HepG2 (cell line): ENCODE data around the gene CBX2. TPM values are rescaled to one million over a fixed set of nuclear protein-coding genes. Genes with fewer than 3 reads are reported as not detected.
A peak's percentile ranks its signal among the peaks of the same experiment; 100 is the strongest.

ENCODE experiments used
- CCDC6 ChIP-seq: sonication (generic); formaldehyde crosslinking; IDR thresholded peaks from 2 replicates; pipeline ENCODE4 v1.8.1; 2022; ENCODE audit warnings: mild to moderate bottlenecking, missing genetic modification reagents, moderate library complexity
- EED ChIP-seq: sonication (generic); formaldehyde crosslinking; IDR thresholded peaks from 2 replicates; pipeline ENCODE4 v1.5.0; 2020; ENCODE audit warnings: mild to moderate bottlenecking, missing genetic modification reagents
- GATAD1 ChIP-seq: IDR thresholded peaks from 2 replicates; pipeline ENCODE4 v1.6.1; 2016; ENCODE audit warnings: missing genetic modification reagents, missing compliant biosample characterization
- HNF1A ChIP-seq, 2 experiments: sonication (generic) in 1 of 2; formaldehyde crosslinking in 1 of 2; IDR thresholded peaks; 2 replicates each; pipeline versions ENCODE4 v1.4.0 to v1.6.1; 2016 to 2020; ENCODE audit warnings: borderline replicate concordance in 1 of 2, low read depth in 1 of 2, mild to moderate bottlenecking in 1 of 2, missing genetic modification reagents in 1 of 2
- HOXA5 ChIP-seq: sonication (generic); formaldehyde crosslinking; IDR thresholded peaks from 2 replicates; pipeline ENCODE4 v1.4.0; 2020; ENCODE audit warnings: missing genetic modification reagents
- MXI1 ChIP-seq: IDR thresholded peaks from 3 replicates; pipeline ENCODE4 v1.6.1; 2012; ENCODE audit warnings: low read depth, low read length, inconsistent platforms, borderline replicate concordance
- PHF21A ChIP-seq: sonication (generic); formaldehyde crosslinking; IDR thresholded peaks from 2 replicates; pipeline ENCODE4 v1.5.0; 2020; ENCODE audit warnings: mild to moderate bottlenecking, missing genetic modification reagents
- SPEN ChIP-seq: sonication (generic); formaldehyde crosslinking; IDR thresholded peaks from 2 replicates; pipeline ENCODE4 v1.5.1; 2020; ENCODE audit warnings: low read depth, mild to moderate bottlenecking, missing genetic modification reagents
- SRSF4 ChIP-seq: fragments of 200-400 bp; formaldehyde crosslinking; IDR thresholded peaks from one replicate; pipeline ENCODE4 v1.6.1; 2018; ENCODE audit warnings: mild to moderate bottlenecking, low read depth, low read length, moderate library complexity; ENCODE audit not compliant: poor library complexity, severe bottlenecking
- STAT6 ChIP-seq: sonication (generic); formaldehyde crosslinking; IDR thresholded peaks from 2 replicates; pipeline ENCODE4 v1.4.0; 2020; ENCODE audit warnings: missing genetic modification reagents, mild to moderate bottlenecking, borderline replicate concordance
- TFAP4 ChIP-seq: sonication (generic); IDR thresholded peaks from 2 replicates; pipeline ENCODE4 v1.6.1; 2016; ENCODE audit warnings: low read depth, borderline replicate concordance
- ZFP41 ChIP-seq: sonication (generic); formaldehyde crosslinking; IDR thresholded peaks from 2 replicates; pipeline ENCODE4 v1.4.0; 2020; ENCODE audit warnings: mild to moderate bottlenecking, missing genetic modification reagents, borderline replicate concordance
- ZIK1 ChIP-seq: sonication (generic); formaldehyde crosslinking; IDR thresholded peaks from 2 replicates; pipeline ENCODE4 v1.5.0; 2020; ENCODE audit warnings: mild to moderate bottlenecking, low read depth, missing genetic modification reagents, borderline replicate concordance
- ZNF160 ChIP-seq: sonication (generic); formaldehyde crosslinking; IDR thresholded peaks from 2 replicates; pipeline ENCODE4 v1.8.0; 2022; ENCODE audit warnings: mild to moderate bottlenecking, inconsistent platforms, missing genetic modification reagents
- ZNF670 ChIP-seq: sonication (generic); formaldehyde crosslinking; IDR thresholded peaks from 2 replicates; pipeline ENCODE4 v1.8.0; 2022; ENCODE audit warnings: mild to moderate bottlenecking, missing genetic modification reagents, borderline replicate concordance
- ZNF710 ChIP-seq: sonication (generic); formaldehyde crosslinking; IDR thresholded peaks from 2 replicates; pipeline ENCODE4 v1.5.0; 2020; ENCODE audit warnings: mild to moderate bottlenecking, missing genetic modification reagents, borderline replicate concordance
- ZNF891 ChIP-seq: sonication (generic); formaldehyde crosslinking; IDR thresholded peaks from 2 replicates; pipeline ENCODE4 v1.5.0; 2020; ENCODE audit warnings: mild to moderate bottlenecking, missing genetic modification reagents
- polyA plus RNA-seq, 8 experiments: library from polyadenylated mRNA; depleted of rRNA in 3 of 8; stranded (reverse) in 7 of 8; unstranded in 1 of 8; fragments of >200 nt; fragmentation: Illumina TruSeq in 4 of 8; extraction: Trizol in 4 of 8; gene quantifications; 2 replicates each; pipeline versions ENCODE4 v1.2.1 to v1.2.3, GENCODE V29; 2011 to 2016; ENCODE audit warnings: low read depth in 4 of 8, missing spikeins in 1 of 8, mixed read lengths in 1 of 8; ENCODE audit not compliant: insufficient read depth in 1 of 8
- total RNA-seq, 5 experiments: library from RNA; depleted of rRNA; stranded (reverse); fragments of >200 nt; fragmentation: Illumina TruSeq; extraction: Trizol; gene quantifications; 2 replicates each; pipeline ENCODE4 v1.2.3, GENCODE V29; 2016; ENCODE audit warnings: low read depth in 1 of 5

The CBX2 gene
- total and polyA plus RNA-seq, 2 of the 13 experiments (the other 11 are each of a cell fraction or from before 2014, with no cell fraction given): 14.5 to 31.1 TPM

GRCh38 chr17:79777120-79777893, 641 bp upstream of the CBX2 start (continued):
- TF ChIP-seq TFAP4: peak; percentile 22; the same call in 1 of the 2 replicates
- TF ChIP-seq HNF1A (IDR thresholded peaks at IDR 0.05; ENCODE audit: low read depth): no peak
- TF ChIP-seq HNF1A (CRISPR knock-in tag; IDR thresholded peaks at IDR 0.05; ENCODE audit: borderline replicate concordance): no peak
- no peak for TF ChIP-seq ZFP41 (CRISPR knock-in tag)
- TF ChIP-seq EED (CRISPR knock-in tag): no peak
- TF ChIP-seq ZNF710 (CRISPR knock-in tag): no peak
- no peak for TF ChIP-seq PHF21A (CRISPR knock-in tag)
- no peak for TF ChIP-seq SRSF4
- TF ChIP-seq ZNF891 (CRISPR knock-in tag): no peak
- peak; percentile 51; the same call in 1 of the 2 replicates for TF ChIP-seq ZNF670
- peak; percentile 35; the same call in 1 of the 2 replicates for TF ChIP-seq SPEN (CRISPR knock-in tag)
- TF ChIP-seq ZIK1 (CRISPR knock-in tag): no peak
- TF ChIP-seq MXI1: no peak; the same call in 2 of the 3 replicates
- TF ChIP-seq STAT6: no peak
- TF ChIP-seq ZNF160: 0 out of 2 replicates have a peak, but pooled peaks have one; percentile 37
- TF ChIP-seq HOXA5 (CRISPR knock-in tag): no peak
- TF ChIP-seq GATAD1 (CRISPR knock-in tag): no peak
- TF ChIP-seq CCDC6 (CRISPR knock-in tag): no peak
